ENCODE results near the gene FRMPD4.

FRMPD4 gene

DNA sequence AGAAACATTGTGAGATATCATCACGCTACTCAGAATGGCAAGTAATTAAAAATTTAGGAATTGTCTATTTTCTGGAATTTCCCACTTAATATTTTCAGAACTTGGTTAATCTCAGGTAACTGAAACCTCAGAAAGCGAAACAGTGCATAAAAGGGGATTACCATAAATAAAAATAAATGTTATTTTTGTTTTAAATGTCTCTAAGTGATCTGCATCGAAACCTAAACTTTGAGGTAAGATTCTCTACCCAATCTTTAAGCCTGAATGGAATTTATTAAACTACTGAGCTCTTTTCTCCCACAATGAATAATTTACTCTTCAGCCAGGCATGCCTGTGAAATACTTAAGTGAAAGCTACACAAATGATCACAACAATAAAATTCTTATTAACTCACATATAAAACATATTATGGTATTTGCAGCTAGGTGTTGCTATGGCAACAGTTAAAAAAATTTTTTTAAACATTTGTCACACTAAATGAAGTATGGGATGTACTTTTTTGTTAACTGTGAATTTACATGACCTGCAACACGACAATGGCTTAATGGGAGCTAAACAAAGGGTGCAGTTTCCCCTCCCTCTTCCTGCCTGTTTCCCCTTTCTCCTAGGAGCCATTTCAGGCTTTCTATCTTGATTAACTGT, 432.7 kb downstream of the FRMPD4 start:
- H3K4me3 ChIP-seq (ENCODE audit: low read depth, low read length) = no peak overlapping the region

GRCh38 chrX:12579311-12579710, 441.0 kb downstream of the FRMPD4 start:
- H3K4me3 ChIP-seq (ENCODE audit: low read depth, low read length) = no peak overlapping the region

More for the DNA sequence above, 432.7 kb downstream of the FRMPD4 start:
- no peak for TF ChIP-seq CTCF (IDR thresholded peaks at IDR 0.05; ENCODE audit: low read depth, low read length)

DNA sequence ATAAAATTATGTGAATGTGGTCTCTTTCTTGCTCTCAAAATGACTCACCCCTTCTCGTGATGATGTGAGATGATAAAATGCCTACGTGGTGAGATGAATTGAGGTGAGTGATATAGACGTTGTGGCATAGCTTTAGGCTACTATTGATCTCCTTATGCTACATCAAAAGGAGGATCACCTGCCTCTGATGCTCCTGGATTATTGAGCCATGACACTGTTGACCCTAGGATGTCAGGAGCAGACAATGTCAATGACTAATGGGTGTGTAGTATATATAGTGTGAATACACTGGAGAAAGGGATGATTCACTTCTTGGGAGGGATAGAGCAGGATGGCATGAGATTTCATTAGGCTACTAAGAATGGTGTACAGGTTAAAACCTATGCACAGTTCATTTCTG, 442.3 kb downstream of the FRMPD4 start:
- TF ChIP-seq CTCF (IDR thresholded peaks at IDR 0.05; ENCODE audit: low read depth, low read length) = no peak
- no peak overlapping the region for H3K4me3 ChIP-seq (ENCODE audit: low read depth, low read length)

More at GRCh38 chrX:12579311-12579710, 441.0 kb downstream of the FRMPD4 start:
- TF ChIP-seq CTCF (IDR thresholded peaks at IDR 0.05; ENCODE audit: low read depth, low read length) = no peak

GRCh38 chrX:12581546-12581945, 443.3 kb downstream of the FRMPD4 start:
- no peak overlapping the region for H3K4me3 ChIP-seq (ENCODE audit: low read depth, low read length)
- TF ChIP-seq CTCF (IDR thresholded peaks at IDR 0.05; ENCODE audit: low read depth, low read length) = no peak

DNA sequence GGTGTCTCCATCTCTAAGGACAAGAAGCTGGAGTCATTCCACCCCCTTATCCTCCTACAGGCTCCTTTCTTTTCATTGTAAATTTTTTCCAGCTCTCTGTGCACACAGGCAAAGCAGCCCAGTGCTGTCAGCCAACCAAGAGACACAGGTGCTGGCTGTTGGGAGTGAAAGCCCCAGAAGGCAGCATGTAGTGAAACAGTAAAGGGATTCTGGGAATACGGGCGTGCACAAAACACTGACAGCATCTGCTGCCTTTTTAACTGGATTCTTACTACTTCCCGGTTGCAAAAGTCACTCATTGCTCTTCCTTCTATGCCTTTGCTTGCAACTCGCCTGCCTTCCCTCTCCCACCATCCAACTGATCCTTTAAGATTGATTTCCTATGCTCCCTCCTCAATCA, 444.4 kb downstream of the FRMPD4 start:
- no peak for TF ChIP-seq CTCF (IDR thresholded peaks at IDR 0.05; ENCODE audit: low read depth, low read length)
- no peak overlapping the region for H3K4me3 ChIP-seq (ENCODE audit: low read depth, low read length)

- TF ChIP-seq CTCF (IDR thresholded peaks at IDR 0.05; ENCODE audit: low read depth, low read length) = no peak
- no peak overlapping the region for H3K4me3 ChIP-seq (ENCODE audit: low read depth, low read length)
These were observed 445.3 kb downstream of the FRMPD4 start for GRCh38 chrX:12583543-12583942.

- no peak overlapping the region for H3K4me3 ChIP-seq (ENCODE audit: low read depth, low read length)
- no peak for TF ChIP-seq CTCF (IDR thresholded peaks at IDR 0.05; ENCODE audit: low read depth, low read length)
These were observed 457.4 kb downstream of the FRMPD4 start for GRCh38 chrX:12595720-12596119.

Measured in WI38 (cell line).